Measurements from ENCODE around the gene SLC2A5.
A peak's percentile ranks its signal among the peaks of the same experiment; 100 is the strongest.

SLC2A5 gene

DNA sequence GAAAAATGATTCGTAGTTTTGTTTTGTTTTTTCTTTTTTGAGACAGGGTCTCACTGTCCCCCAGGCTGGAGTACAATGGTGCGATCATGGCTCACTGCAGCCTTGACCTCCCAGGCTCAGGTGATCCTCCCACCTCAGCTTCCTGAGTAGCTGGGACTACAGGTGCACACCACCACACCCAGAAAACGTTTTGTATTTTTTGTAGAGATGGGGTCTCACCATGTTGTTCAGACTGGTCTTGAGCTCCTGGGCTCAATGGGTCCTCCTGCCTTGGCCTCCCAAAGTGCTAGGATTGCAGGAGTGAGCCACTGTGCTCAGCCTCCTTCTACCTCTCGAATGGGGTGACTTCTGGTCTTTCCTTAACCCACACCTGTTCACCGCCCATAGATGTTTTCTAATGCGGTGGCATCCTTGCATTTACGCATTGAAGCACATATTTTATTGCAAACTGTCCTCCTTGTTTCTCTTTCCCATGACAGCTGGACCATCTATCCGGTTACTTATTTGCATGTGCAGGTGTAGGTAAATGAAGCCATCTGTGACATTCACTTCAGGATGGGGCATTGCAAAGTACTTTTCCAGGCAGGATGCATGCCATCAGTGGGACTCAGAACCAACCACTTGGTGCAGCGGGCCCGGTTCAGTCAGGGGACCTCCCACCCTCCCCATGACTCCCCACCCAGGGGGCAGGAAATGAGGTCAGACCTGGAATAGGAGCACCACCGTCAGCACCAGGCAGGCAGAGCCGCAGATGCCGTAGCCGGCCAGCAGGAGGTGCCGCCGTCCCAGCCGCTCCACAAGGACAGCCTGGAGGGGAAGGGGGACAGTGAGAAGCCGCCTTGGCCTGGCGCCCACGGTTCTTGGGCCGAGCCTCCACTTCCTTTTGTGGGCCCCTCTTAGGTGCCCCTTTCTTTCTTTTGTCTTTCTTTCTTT is 59.7 kb downstream of the SLC2A5 start:
- no peak overlapping the region for H3K27ac ChIP-seq (ENCODE audit: low read length)
- H3K4me2 ChIP-seq (ENCODE audit: insufficient read depth, low read length), result no peak overlapping the region
- no peak overlapping the region for H3K4me3 ChIP-seq (ENCODE audit: low read depth in 1 of 2, low read length in 2 of 2)
- H2AFZ ChIP-seq (ENCODE audit: low read depth, low read length), result no peak overlapping the region
- no peaks in the 10 kb centered on the region for H3K36me3 ChIP-seq (ENCODE audit: insufficient read depth, low read length)
- H3K4me1 ChIP-seq (ENCODE audit: insufficient read depth, low read length), result peaks cover 4% of the 10 kb centered on the region
- H3K9ac ChIP-seq (ENCODE audit: low read depth, low read length), result no peak overlapping the region
- peak; percentile 54; the same call in 2 of the 3 replicates for ATAC-seq (ENCODE audit: insufficient read depth, low read depth)
- no peaks in the 10 kb centered on the region for H3K27me3 ChIP-seq (ENCODE audit: insufficient read depth, low read length, poor library complexity)
- H3K79me2 ChIP-seq (ENCODE audit: insufficient read depth, low read length), result no peaks in the 10 kb centered on the region
- peak; percentile 49 for DNase-seq
- TF ChIP-seq, protein P1, sequence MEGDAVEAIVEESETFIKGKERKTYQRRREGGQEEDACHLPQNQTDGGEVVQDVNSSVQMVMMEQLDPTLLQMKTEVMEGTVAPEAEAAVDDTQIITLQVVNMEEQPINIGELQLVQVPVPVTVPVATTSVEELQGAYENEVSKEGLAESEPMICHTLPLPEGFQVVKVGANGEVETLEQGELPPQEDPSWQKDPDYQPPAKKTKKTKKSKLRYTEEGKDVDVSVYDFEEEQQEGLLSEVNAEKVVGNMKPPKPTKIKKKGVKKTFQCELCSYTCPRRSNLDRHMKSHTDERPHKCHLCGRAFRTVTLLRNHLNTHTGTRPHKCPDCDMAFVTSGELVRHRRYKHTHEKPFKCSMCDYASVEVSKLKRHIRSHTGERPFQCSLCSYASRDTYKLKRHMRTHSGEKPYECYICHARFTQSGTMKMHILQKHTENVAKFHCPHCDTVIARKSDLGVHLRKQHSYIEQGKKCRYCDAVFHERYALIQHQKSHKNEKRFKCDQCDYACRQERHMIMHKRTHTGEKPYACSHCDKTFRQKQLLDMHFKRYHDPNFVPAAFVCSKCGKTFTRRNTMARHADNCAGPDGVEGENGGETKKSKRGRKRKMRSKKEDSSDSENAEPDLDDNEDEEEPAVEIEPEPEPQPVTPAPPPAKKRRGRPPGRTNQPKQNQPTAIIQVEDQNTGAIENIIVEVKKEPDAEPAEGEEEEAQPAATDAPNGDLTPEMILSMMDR (IDR thresholded peaks at IDR 0.05; ENCODE audit: borderline replicate concordance, extremely low read depth, low read length, poor library complexity, severe bottlenecking), result peak; percentile 67
- TF ChIP-seq EZH2 (IDR thresholded peaks at IDR 0.05; ENCODE audit: borderline replicate concordance, low read depth, low read length, severe bottlenecking), result no peak
- H3K9me3 ChIP-seq (ENCODE audit: insufficient read depth, low read length, severe bottlenecking), result no peaks in the 10 kb centered on the region
- no peaks in the 10 kb centered on the region for H4K20me1 ChIP-seq (ENCODE audit: insufficient read depth, low read length)

DNA sequence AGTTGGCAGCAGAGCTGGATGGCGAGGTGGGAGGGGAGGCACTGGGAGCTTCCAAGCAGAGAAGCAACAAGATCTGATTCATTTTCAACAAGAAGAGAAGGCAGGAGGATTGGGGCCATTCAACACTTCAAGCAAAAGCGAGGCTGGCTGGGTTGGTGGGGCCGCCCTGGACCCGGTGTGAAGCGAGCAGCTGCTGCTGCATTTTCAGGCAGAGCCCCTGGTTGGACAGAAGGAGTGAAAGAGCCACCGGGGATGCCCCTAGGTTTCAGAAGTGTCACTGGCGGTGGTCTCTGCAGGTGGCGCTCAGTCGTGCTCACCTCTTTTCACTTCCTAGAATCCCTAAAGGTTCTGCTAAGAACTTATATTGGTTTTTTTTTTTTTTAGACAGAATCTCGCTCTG is 61.2 kb downstream of the SLC2A5 start:
- H3K79me2 ChIP-seq (ENCODE audit: insufficient read depth, low read length), result no peaks in the 10 kb centered on the region
- no peak overlapping the region for H3K27ac ChIP-seq (ENCODE audit: low read length)
- H3K4me3 ChIP-seq (ENCODE audit: low read depth in 1 of 2, low read length in 2 of 2), result no peak overlapping the region
- H3K9ac ChIP-seq (ENCODE audit: low read depth, low read length), result no peak overlapping the region
- TF ChIP-seq EZH2 (IDR thresholded peaks at IDR 0.05; ENCODE audit: borderline replicate concordance, low read depth, low read length, severe bottlenecking), result no peak
- TF ChIP-seq, protein P1 (IDR thresholded peaks at IDR 0.05; ENCODE audit: borderline replicate concordance, extremely low read depth, low read length, poor library complexity, severe bottlenecking), result no peak
- no peaks in the 10 kb centered on the region for H4K20me1 ChIP-seq (ENCODE audit: insufficient read depth, low read length)
- H3K4me1 ChIP-seq (ENCODE audit: insufficient read depth, low read length), result peaks cover 5% of the 10 kb centered on the region
- no peak overlapping the region for H2AFZ ChIP-seq (ENCODE audit: low read depth, low read length)
- no peaks in the 10 kb centered on the region for H3K9me3 ChIP-seq (ENCODE audit: insufficient read depth, low read length, severe bottlenecking)
- ATAC-seq (ENCODE audit: insufficient read depth, low read depth) (no peak; the same call in 2 of the 3 replicates), DNase-seq (no peak)
- no peaks in the 10 kb centered on the region for H3K36me3 ChIP-seq (ENCODE audit: insufficient read depth, low read length)
- H3K27me3 ChIP-seq (ENCODE audit: insufficient read depth, low read length, poor library complexity), result no peaks in the 10 kb centered on the region
- H3K4me2 ChIP-seq (ENCODE audit: insufficient read depth, low read length), result no peak overlapping the region

DNA sequence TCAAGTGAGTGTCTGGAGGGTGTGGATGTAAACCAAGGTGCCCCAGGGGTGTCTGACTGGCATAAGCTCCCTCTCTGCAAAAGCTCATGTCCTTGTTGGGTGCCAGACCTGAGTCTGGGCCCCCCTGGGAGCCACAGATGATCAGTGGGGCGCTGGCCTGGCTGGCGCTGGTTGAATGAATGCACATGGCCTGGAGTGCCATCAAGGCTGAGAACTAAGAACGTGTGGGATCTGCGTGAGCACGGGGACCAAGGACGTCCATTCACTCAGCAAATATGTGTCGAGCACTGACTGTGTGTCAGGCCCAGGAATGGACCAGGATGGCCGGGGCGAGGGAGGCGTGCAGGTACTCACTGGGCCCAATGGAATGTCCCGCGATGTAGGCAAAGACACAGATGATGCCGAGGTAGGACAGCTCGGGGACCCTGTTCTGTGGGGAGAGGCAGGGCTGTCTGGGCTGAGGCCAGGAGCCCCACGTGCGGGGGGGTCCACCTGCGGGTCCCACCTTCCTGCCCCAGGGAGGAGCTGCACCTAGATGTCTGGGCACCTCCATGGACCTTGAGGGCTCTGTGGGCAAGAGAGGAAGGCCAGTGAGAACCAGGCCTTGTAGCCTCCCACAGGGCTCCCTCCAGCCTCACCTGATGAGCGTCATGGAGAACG is 62.3 kb downstream of the SLC2A5 start:
- no peaks in the 10 kb centered on the region for H3K79me2 ChIP-seq (ENCODE audit: insufficient read depth, low read length)
- H3K27ac ChIP-seq (ENCODE audit: low read length), result no peak overlapping the region
- H3K4me2 ChIP-seq (ENCODE audit: insufficient read depth, low read length), result no peak overlapping the region
- no peaks in the 10 kb centered on the region for H4K20me1 ChIP-seq (ENCODE audit: insufficient read depth, low read length)
- TF ChIP-seq, protein P1 (IDR thresholded peaks at IDR 0.05; ENCODE audit: borderline replicate concordance, extremely low read depth, low read length, poor library complexity, severe bottlenecking), result no peak
- TF ChIP-seq EZH2 (IDR thresholded peaks at IDR 0.05; ENCODE audit: borderline replicate concordance, low read depth, low read length, severe bottlenecking), result no peak
- no peak overlapping the region for H2AFZ ChIP-seq (ENCODE audit: low read depth, low read length)
- no peaks in the 10 kb centered on the region for H3K27me3 ChIP-seq (ENCODE audit: insufficient read depth, low read length, poor library complexity)
- no peak for ATAC-seq (ENCODE audit: insufficient read depth, low read depth)
- no peak for DNase-seq
- H3K9me3 ChIP-seq (ENCODE audit: insufficient read depth, low read length, severe bottlenecking), result no peaks in the 10 kb centered on the region
- H3K4me1 ChIP-seq (ENCODE audit: insufficient read depth, low read length), result peaks cover 5% of the 10 kb centered on the region
- H3K36me3 ChIP-seq (ENCODE audit: insufficient read depth, low read length), result no peaks in the 10 kb centered on the region
- H3K4me3 ChIP-seq (ENCODE audit: low read depth in 1 of 2, low read length in 2 of 2), result no peak overlapping the region
- no peak overlapping the region for H3K9ac ChIP-seq (ENCODE audit: low read depth, low read length)
